Posterior vena cava (tissue), 2 donors: ENCODE data around the gene TMEM178B. TPM values are rescaled to one million over a fixed set of nuclear protein-coding genes. Genes with fewer than 3 reads are reported as not detected.
"Not testable (repeated sequence)": the region's sequence is repeated elsewhere in the genome, so short reads cannot be mapped to it uniquely, and the experiment has no call there.

Experiments used
- DNase-seq: peaks from one replicate; pipeline ENCODE4 v3.0.0-alpha.2; 2020; ENCODE audit warnings: low spot score
- intact Hi-C, 2 donors: fragments of 100-400 bp; cut with DNase I; formaldehyde crosslinking; loops; one replicate each; pipeline versions ENCODE4 v1.14.1 to v1.14.2; 2022 to 2023
- total RNA-seq, 2 donors: library from RNA; stranded (reverse); fragmentation: NEBNext Ultra II Directional; extraction: Animal tissue kit (Norgen Biotek cat#: 25700); gene quantifications; one replicate each; pipeline ENCODE4 v1.2.1, GENCODE V29; 2021
- donor health status: DM: yes; HTN: yes; CAD: no.
- donor health status: DM: yes; HTN: yes; CAD: no.

TMEM178B gene
- total RNA-seq, 2 donors from 2014 or later, result 1.00 to 1.2 TPM

DNA sequence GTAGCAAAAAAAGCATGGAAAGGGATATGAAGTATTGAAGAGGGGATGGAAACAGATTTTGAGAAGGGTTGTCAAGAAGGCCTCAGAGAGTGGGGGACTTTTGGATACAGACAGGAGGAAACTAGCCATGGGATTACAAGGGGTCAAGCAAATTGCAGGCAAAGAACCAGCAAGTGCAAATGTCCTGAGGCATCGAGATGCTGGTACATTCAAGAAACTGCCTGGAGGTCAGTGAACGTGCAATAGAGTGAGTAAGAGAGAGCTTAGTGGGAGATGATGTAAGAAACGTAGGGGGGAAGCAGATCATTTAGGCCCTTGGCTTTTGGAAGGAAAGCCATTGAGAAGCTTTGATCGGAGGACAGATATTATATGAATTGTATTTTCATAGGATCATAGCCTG lies 250.0 kb downstream of the TMEM178B start:
- DNase-seq, result no peak
- intact Hi-C loops, result no loop called here

DNA sequence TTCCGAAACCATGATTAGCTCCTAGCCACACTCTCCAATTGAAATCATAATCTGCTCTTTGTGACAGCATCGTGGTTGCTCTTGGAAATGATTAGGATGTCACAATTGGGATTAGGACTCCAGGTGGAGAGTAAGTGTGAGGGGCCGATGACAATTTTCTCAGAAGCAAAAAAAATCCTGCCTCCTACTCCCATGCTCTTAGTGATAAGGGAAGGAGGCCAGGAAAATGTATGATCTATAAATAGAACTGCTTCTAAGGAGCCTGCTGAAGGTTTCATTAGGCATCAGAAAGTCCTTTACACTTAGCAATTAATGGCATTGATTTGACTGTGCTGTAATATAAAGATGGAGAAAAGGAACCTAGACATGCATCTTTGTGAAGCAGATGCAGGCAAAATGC lies 251.0 kb downstream of the TMEM178B start:
- DNase-seq, result no peak

DNA sequence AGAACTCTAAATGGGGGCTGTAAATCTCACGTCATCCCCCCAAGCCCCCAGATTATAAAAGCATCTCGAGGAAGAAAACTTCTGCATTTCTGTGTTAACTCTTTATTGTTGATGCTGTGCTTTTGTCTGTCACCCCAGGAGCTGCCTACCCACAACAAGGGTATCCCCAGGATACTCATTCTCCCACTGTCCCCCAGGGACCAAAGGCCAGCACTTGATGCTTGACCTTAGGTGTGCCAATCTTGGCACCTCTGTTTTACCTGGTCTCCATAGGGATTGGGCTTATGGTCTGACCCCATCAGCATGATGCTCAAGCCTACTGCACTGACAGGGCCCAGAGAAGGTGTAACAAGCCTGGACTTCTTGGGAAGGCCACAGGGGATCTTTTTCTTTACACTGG lies 251.4 kb downstream of the TMEM178B start:
- intact Hi-C loops, result no loop called here
- no peak for DNase-seq

More for the DNA sequence above, 251.0 kb downstream of the TMEM178B start:
- intact Hi-C loops, result no loop called here

DNA sequence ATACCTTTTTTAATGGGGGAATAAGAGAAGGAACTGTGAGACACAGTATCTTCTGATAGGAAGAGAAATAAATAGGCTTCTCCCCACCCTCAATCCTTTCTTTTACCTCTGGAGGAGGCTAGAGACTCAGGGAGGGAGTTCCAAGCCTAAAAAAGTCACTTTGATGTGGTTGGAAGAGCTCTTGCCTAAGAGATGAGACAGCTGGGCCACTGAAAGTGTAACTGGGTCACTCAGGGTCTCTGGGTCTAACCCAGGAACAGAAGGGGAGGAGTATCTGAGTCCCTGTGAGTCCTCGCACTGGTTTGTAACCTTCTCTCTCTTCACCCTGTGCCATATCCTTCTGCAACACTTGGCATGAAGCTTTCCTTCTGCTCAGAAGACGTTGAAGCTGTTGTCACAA lies 254.4 kb downstream of the TMEM178B start:
- intact Hi-C loops, result no loop called here
- no peak for DNase-seq

DNA sequence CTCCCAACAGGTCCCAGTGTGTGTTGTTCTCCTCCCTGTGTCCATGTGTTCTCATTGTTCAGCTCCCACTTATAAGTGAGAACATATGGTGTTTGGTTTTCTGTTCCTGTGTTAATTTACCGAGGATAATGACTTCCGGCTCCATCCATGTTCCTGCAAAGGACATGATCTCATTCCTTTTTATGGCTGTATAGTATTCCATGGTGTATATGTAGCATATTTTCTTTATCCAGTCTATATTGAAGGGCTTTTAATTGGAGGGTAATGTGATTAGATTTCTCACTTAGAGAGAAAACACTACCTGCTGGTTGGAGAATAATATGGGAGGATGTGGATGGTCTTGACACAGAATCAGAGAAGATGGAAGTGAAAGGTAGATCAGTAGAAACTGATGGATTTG lies 256.4 kb downstream of the TMEM178B start:
- intact Hi-C loops, result not testable (repeated sequence)

DNA sequence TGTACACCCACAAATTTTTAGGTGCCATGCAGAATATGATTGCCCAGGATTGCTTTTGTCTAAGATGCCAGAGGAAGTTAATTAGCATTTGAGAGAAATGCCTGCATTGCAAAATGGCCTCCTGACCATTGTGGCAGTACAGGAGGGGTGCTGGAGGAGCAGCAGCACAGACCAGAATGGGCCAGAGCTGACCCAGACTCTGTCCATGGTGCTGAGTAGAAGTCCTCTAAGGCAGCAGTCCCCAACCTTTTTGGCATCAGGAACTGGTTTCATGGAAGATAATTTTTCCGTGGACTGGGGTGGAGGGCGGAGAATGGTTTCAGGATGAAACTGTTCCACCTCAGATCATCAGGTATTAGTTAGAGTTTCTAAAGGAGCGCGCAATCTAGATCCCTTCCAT lies 259.6 kb downstream of the TMEM178B start:
- no peak for DNase-seq
- intact Hi-C loops, result no loop called here

More for the DNA sequence above, 256.4 kb downstream of the TMEM178B start:
- DNase-seq, result not testable (repeated sequence)

DNA sequence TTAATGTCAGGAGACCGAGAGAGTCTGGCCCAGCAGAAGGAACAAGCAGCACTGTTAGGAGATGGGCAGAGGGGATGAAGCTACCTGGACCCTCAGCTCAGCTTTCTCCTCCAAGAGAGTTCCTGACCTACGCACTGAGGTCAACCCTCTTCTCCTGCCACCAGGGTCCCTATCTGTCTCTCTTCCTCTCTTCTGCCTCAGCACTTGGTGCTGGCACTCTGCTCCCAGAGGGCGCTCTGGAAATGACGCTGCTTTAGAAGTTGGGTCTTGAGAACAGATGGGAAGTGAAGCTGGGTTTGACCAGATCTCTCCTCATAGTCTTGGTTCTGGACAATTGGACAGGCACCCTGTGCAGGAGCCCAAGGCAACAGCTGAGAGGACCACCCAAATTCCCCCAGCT lies 261.3 kb downstream of the TMEM178B start:
- DNase-seq, result no peak
- intact Hi-C loops, result no loop called here

DNA sequence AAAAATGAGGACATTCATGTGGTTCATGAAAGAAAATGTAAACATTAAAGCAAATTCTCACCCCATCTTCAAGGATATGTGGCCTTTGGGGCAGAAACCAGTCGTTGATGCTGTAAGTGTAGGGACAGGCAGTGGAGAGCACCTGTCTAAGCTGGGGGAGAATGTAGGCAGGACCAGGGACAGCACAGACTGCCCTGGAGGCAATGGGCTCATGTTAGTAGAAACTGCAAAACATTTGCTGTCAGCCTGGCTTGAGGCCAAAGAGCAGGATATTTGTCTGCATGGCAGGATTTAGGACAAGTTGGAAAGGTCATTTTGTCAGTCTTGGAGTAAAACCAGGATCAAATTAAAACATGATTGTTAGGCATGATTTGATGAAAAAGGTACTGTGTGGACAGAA lies 265.7 kb downstream of the TMEM178B start:
- intact Hi-C loops, result loop anchor here in 1 of 2 donors (1.0 kb wide), 1 partner anchor 24 kb away; no protein-coding TSS in a partner anchor
- no peak for DNase-seq

DNA sequence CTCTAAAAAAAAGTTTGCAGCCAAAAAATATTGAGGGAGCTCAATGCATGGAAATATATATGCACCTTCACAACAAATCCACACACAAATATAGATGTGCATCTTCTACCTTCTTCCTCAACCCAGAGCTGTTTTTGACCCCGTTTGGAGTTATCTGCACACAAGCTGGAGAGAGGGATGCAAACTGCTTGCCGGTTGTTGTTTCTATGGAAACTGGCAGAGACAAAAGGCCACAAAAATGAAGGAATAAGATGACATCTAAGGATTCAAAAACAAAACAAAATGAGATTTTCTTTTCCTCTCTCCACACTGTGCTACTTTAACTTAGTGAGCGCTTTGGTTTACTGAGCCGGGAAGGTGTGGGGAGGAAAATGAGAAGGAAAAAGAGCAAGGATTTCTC lies 267.1 kb downstream of the TMEM178B start:
- intact Hi-C loops, result no loop called here
- no peak for DNase-seq

DNA sequence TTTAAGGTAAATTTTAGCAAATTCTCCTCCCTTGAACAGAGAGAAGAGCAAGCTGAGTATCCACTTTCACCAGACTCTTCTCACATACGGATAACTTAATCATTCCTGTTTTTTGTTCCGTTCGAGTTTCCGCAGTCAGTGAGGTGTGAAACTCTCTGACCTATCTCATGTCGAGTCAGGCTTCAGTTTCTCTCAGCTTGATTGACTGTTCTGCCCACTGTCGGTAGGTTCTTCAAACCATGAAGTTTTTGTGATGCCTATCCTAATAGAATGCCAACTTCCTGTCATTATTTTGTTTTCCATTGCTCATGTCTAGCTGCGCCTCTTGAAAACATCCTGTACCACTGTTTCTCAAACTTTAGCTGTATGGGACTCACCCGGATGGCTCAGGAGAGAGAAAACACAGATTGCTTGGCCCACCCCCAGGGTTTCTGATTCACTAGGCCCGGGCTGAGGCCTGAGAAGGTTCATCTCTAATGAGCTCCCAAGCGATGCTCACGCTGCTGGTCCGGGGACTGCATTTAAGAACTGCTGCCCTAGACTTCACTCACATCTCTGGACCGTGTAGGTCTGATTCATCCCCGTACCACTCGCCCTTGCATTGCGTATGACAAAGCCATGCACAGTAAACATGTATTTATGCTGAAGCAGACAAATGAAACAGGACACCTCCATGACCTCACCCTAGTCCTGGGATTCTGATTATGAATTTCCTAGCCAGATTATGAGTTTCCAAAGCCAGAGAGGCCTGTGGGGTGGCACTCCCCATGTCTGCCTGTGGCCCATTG lies 269.0 kb downstream of the TMEM178B start:
- intact Hi-C loops, result no loop called here
- DNase-seq, result no peak

DNA sequence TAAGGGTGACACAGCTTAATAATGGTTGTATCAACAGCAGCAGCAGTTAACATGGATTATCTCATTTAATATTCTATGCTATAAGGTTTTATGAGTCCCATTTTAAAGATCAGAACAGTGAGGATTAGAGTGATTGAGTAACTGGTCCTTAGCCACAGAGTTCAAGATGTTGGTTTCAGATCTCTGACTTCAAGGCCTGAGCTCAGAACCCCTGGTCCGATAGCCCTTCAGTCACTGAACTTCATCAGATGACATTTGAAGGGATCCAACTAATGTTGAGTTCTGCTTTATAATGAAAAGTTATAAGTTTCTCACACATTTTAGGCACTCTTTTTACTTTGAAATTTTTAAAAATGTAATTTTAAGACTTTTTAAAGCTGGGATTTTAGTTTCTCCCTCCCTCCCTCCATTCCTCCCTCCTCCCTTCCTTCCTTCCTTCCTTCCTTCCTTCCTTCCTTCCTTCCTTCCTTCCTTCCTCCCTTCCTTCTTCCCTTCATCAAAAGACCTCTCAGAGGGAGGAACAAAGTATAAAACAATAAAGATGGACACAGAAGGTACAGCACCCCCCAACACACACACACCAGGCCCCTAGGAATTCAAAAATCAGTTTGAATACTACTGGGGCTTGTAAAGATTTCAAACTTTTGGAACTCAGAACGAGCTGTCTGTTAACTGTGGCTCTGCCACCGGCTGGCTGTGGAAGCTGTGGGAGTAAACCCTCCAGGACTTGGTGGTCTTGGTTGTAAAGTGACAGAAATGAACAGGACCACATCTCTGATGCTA lies 270.5 kb downstream of the TMEM178B start:
- intact Hi-C loops, result no loop called here
- no peak for DNase-seq

DNA sequence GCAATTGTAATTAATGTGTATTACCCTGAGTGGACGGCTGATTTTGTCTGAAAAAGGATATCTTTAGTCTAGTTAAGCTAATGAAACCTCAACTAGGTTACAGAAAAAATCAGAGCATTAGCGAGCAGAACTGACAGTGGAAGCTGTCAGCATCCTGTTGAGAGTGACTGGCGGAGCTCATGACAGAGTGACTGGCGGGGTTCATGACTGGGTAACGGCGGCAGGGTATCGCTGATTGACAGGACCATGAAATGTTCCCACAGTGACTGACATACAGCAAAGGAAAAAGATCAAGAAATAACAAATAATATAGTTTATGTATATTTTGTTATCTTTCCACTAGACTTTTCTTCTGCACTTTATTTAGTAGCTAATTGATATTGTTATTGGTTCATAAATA lies 274.9 kb downstream of the TMEM178B start:
- intact Hi-C loops, result no loop called here

DNA sequence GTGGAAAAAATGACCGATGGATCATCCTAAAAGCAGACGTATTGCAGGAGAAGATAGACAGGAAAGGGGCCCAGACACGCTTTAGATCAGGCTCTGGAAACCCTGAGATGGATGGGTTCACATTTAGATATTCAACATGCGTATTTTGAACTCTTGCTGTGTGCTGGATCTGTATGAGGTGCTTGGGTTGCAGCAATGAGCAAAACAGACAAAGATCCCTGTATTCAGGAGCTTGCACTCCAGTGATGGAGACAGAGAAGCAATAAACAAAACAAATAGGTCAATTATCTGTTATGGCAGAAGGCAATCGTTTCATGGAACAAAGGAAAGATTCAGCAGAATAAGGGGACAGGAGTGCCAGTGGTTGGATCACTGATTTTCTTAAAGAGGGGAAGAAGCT lies 275.5 kb downstream of the TMEM178B start:
- no peak for DNase-seq
- intact Hi-C loops, result no loop called here

More for the DNA sequence above, 274.9 kb downstream of the TMEM178B start:
- no peak for DNase-seq

DNA sequence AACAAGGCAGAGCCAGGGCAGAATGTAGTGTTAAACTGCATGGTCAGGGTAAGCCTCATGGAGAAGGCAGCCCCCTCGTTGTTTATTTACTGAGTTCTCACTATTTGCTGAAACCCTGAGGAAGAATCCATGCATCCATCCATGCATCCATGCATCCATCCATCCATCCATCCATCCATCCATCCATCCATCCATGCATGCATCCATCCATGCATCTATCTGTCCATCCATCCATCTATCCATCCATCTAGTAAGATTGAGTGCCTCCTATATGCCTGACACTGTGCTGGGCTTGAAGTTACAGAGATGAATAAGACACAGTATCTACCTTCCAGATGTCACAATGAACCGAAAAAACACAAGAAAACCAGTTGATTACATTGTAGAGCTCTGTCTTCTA lies 275.9 kb downstream of the TMEM178B start:
- DNase-seq, result no peak
- intact Hi-C loops, result no loop called here

DNA sequence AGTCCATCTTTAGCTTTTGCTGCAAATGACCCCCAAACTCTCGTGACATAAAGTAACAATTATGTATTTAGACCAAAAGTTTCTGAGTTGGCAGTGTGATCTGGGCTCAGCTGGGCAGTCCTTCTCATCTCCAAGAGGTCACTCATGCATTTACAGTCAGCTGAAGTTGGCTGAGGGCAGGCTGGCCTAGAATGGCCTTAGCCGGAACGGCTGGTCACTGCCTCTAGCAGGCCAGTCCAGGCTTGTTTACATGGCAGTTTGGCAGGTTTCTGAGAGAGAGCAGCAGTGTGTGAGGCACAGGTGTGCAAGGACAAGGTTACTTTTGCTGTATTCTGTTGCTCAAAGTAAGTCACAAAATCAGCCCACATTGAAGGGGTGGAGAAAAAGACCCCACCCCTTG lies 277.3 kb downstream of the TMEM178B start:
- intact Hi-C loops, result no loop called here
- no peak for DNase-seq

DNA sequence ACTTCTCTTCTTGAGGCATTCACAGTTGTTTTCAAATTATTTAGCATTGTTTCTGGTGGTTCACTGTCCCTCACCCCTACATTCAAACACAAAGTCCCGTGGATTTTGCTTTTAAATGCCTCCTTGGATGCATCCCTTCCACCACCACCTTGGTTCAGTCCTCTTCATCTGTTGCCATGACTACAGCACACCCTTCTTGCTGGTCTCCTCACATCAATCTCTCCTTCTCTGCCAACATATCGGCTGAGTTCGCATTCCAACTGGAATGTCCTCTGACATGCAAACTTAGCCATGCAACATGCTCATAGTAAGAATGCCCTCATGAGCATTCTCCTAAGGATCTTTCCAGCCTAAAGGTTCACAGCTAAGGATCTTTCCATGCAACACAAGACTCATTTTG lies 279.1 kb downstream of the TMEM178B start:
- no peak for DNase-seq
- intact Hi-C loops, result no loop called here

DNA sequence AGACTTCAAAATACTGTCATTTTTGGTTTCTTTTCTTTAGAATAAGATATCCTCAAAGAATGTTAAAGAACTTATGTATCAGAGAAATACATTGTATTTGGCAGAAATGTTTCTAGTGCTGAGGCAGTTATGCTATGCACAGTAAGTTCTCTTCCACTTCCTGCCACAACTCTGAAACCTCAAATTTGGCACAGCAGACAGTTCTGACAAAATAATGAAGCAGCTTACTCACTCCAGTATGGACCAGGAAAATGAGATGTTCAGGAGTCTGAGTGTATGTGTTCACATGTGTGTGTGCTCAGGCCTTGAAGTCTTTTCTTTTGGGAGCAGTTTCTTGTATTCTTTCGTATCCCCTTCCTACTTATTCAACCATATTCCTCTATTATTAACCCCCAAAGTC lies 280.4 kb downstream of the TMEM178B start:
- DNase-seq, result no peak
- intact Hi-C loops, result no loop called here

DNA sequence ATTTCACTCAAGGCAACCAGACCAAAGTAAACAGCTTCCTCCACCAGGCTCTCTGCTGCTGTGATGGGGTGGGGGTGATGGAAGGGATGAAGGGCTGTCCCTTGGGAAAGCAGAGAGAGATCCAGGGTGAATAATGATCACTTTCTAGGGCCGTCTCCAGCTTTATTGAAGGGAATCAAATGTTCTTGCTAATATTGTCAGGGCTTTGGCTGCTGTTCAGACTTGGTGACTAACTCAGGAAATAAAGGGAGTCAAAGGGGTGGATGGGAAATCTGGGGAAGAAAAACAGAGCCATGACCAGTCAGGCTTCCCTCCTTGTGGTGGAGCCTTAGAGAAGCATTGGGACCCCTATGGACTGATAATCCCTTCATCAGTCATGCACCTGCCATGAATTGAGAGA lies 281.2 kb downstream of the TMEM178B start:
- no peak for DNase-seq

DNA sequence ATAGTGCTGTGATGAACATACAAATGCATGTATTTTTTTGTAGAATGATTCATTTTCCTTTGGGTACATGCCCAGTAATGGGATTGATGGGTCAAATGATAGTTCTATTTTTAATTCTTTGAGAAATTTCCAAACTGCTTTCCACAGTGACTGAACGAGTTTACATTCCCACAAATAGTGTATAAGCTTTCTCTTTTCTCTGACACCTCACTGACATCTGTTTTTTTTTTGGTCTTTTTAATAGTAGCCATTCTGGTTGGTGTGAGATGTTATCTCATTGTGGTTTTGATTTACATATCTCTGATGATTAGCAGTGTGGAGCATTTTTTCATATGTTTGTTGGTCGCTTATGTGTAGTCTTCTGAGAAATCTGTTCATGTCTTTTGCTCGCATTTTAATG lies 282.3 kb downstream of the TMEM178B start:
- DNase-seq, result no peak
- intact Hi-C loops, result no loop called here

More for the DNA sequence above, 281.2 kb downstream of the TMEM178B start:
- intact Hi-C loops, result no loop called here

DNA sequence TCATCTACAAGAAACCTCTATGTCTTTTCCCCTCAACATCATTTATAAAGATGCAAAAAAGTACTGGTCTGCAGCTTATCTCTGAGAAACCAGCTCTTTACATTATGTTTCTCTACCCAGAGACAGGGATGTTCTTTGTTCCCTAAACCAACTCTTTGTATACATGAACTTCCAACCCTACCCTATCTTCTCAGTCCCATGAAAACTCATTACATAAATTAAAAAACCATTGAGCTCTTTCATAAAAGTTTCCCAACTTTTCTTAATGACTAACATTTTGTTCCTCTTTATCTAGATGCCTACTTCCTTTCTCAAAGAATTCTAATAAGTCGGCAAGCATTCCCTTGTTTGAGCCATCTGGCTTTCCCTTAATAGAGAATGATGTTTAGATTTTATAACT lies 284.5 kb downstream of the TMEM178B start:
- DNase-seq, result no peak
- intact Hi-C loops, result no loop called here

DNA sequence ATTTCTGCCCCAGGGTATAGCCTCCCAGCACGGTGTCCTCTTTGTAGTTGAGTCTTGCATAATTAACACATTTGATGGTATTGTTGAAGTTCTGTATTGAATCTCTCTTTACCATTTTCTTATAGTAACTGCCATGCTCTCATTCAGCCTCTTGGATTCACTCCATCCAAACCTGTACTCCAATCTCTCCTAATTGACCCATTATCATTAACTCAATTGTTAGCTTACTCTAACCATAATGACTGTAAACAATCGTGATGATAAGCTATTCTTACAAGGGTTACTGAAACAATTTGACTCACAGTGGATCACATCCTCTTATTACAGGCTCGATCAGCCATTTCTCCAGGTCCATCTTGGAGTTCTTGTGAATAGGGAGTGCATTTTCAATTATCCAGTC lies 285.4 kb downstream of the TMEM178B start:
- intact Hi-C loops, result no loop called here
- DNase-seq, result no peak
